Measurements from ENCODE around the gene GPR55.
A peak's percentile ranks its signal among the peaks of the same experiment; 100 is the strongest.

GPR55 gene

GRCh38 chr2:230866756-230867523 lies 58.1 kb downstream of the GPR55 start:
- Histone ChIP-seq H3K27ac (ENCODE audit: low read depth, low read length) (no peak overlapping the region), H3K9me3 (ENCODE audit: control insufficient read depth in 1 of 2, low read length in 2 of 2) (no peaks in the 10 kb centered on the region), H3K9ac (ENCODE audit: low read depth in 1 of 2, low read length in 2 of 2) (no peak overlapping the region), H3K36me3 (ENCODE audit: control insufficient read depth in 1 of 2, insufficient read depth in 2 of 2, low read length in 2 of 2) (no peaks in the 10 kb centered on the region), H3K4me3 (ENCODE audit: low read depth in 1 of 2, low read length in 2 of 2) (peak overlapping the region in 1 of 2 donors; percentile 82), H3K4me1 (ENCODE audit: control insufficient read depth in 1 of 2, insufficient read depth in 2 of 2, low read length in 2 of 2) (peaks cover 32 to 54% of the 10 kb centered on the region in 2 donors), H3K27me3 (ENCODE audit: control insufficient read depth in 1 of 2, insufficient read depth in 2 of 2, low read length in 2 of 2) (peaks cover 0 to 7% of the 10 kb centered on the region in 2 donors)

DNA sequence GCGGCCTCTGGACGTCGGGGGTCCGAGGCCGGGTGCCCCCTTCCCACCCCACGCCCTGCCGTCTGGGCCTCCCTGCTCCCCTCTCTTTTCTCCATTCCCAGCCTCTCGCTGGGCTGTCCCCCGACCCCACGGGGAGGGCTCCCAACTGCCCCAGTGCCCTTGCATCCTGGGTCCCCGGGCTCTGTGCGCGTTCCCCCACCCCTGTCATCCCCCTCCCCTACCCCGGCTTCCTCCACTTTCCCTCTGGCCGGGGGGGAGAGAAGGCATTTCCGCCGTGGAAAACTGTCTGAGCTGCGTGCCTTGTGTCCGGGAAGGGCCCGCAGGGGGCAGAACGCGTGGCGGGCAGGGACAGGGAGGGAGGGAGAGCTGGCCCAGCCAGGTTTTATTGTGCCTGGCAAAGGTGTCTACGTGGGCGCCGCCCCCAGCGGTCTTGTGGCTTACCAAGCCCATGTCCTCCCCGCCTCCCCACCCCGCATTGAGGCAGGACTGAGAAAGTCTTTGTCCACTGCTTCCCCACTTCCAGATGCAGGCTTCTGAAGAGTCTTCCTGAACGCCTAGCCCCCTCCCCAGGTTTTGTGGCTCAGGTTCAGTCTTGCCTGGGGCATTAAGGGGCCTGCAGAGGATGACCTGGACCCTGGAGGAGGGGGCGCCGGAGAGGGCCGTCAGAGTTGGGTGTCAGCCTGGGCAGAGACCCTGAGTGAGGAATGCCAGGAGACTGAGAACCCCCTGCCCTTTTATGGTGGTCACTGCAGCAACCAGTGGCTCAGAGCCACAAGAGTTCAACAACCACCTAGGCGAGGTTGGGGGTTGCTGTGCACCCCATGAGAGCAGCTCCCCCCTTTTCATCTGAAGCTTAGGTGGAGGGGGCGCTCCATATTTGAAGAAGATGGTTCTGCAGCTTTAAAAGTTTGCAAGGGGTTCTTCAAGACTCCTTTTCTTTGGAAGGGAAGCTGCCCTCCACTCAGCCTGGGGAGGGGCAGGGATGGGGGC lies 59.0 kb downstream of the GPR55 start:
- no peaks in the 10 kb centered on the region for H3K36me3 ChIP-seq (ENCODE audit: control insufficient read depth in 1 of 2, insufficient read depth in 2 of 2, low read length in 2 of 2)
- H3K9me3 ChIP-seq (ENCODE audit: control insufficient read depth in 1 of 2, low read length in 2 of 2), result no peaks in the 10 kb centered on the region
- H3K4me3 ChIP-seq (ENCODE audit: low read depth in 1 of 2, low read length in 2 of 2), result peak overlapping the region; percentile 82 to 83
- H3K27ac ChIP-seq (ENCODE audit: low read depth, low read length), result no peak overlapping the region
- H3K27me3 ChIP-seq (ENCODE audit: control insufficient read depth in 1 of 2, insufficient read depth in 2 of 2, low read length in 2 of 2), result peaks cover 0 to 7% of the 10 kb centered on the region in 2 donors
- H3K9ac ChIP-seq (ENCODE audit: low read depth in 1 of 2, low read length in 2 of 2), result peak overlapping the region in 1 of 2 donors; percentile 77
- H3K4me1 ChIP-seq (ENCODE audit: control insufficient read depth in 1 of 2, insufficient read depth in 2 of 2, low read length in 2 of 2), result peaks cover 26 to 45% of the 10 kb centered on the region in 2 donors

- Histone ChIP-seq H3K36me3 (ENCODE audit: control insufficient read depth in 1 of 2, insufficient read depth in 2 of 2, low read length in 2 of 2) (no peaks in the 10 kb centered on the region), H3K27ac (ENCODE audit: low read depth, low read length) (no peak overlapping the region), H3K9me3 (ENCODE audit: control insufficient read depth in 1 of 2, low read length in 2 of 2) (no peaks in the 10 kb centered on the region), H3K4me1 (ENCODE audit: control insufficient read depth in 1 of 2, insufficient read depth in 2 of 2, low read length in 2 of 2) (peaks cover 20 to 39% of the 10 kb centered on the region in 2 donors), H3K27me3 (ENCODE audit: control insufficient read depth in 1 of 2, insufficient read depth in 2 of 2, low read length in 2 of 2) (peaks cover 0 to 7% of the 10 kb centered on the region in 2 donors), H3K9ac (ENCODE audit: low read depth in 1 of 2, low read length in 2 of 2) (peak overlapping the region; percentile 64 to 77), H3K4me3 (ENCODE audit: low read depth in 1 of 2, low read length in 2 of 2) (peak overlapping the region; percentile 82 to 83)
Observed at GRCh38 chr2:230865307-230865765, 59.7 kb downstream of the GPR55 start.

GRCh38 chr2:230864605-230865306 lies 60.3 kb downstream of the GPR55 start, which contains the start of gene ITM2C:
ITM2C (plus strand) TSS chr2:230864942; CDS start chr2:230865026, 84 bp downstream.
- H3K4me1 ChIP-seq (ENCODE audit: control insufficient read depth in 1 of 2, insufficient read depth in 2 of 2, low read length in 2 of 2), result peaks cover 15 to 33% of the 10 kb centered on the region in 2 donors
- peaks cover 0 to 7% of the 10 kb centered on the region in 2 donors for H3K27me3 ChIP-seq (ENCODE audit: control insufficient read depth in 1 of 2, insufficient read depth in 2 of 2, low read length in 2 of 2)
- no peaks in the 10 kb centered on the region for H3K9me3 ChIP-seq (ENCODE audit: control insufficient read depth in 1 of 2, low read length in 2 of 2)
- peak within 1 kb of the TSS; percentile 82 to 83 for H3K4me3 ChIP-seq (ENCODE audit: low read depth in 1 of 2, low read length in 2 of 2)
- H3K27ac ChIP-seq (ENCODE audit: low read depth, low read length), result no peak within 1 kb of the TSS
- H3K9ac ChIP-seq (ENCODE audit: low read depth in 1 of 2, low read length in 2 of 2), result peak within 1 kb of the TSS; percentile 64 to 77
- H3K36me3 ChIP-seq (ENCODE audit: control insufficient read depth in 1 of 2, insufficient read depth in 2 of 2, low read length in 2 of 2), result no peaks in the 10 kb centered on the region

GRCh38 chr2:230864122-230864604 lies 60.9 kb downstream of the GPR55 start:
- Histone ChIP-seq H3K27me3 (ENCODE audit: control insufficient read depth in 1 of 2, insufficient read depth in 2 of 2, low read length in 2 of 2) (peaks cover 0 to 7% of the 10 kb centered on the region in 2 donors), H3K27ac (ENCODE audit: low read depth, low read length) (no peak overlapping the region), H3K9ac (ENCODE audit: low read depth in 1 of 2, low read length in 2 of 2) (peak overlapping the region in 1 of 2 donors; percentile 48), H3K36me3 (ENCODE audit: control insufficient read depth in 1 of 2, insufficient read depth in 2 of 2, low read length in 2 of 2) (no peaks in the 10 kb centered on the region), H3K9me3 (ENCODE audit: control insufficient read depth in 1 of 2, low read length in 2 of 2) (no peaks in the 10 kb centered on the region), H3K4me1 (ENCODE audit: control insufficient read depth in 1 of 2, insufficient read depth in 2 of 2, low read length in 2 of 2) (peaks cover 15 to 27% of the 10 kb centered on the region in 2 donors), H3K4me3 (ENCODE audit: low read depth in 1 of 2, low read length in 2 of 2) (peak overlapping the region; percentile 55 to 82)

DNA sequence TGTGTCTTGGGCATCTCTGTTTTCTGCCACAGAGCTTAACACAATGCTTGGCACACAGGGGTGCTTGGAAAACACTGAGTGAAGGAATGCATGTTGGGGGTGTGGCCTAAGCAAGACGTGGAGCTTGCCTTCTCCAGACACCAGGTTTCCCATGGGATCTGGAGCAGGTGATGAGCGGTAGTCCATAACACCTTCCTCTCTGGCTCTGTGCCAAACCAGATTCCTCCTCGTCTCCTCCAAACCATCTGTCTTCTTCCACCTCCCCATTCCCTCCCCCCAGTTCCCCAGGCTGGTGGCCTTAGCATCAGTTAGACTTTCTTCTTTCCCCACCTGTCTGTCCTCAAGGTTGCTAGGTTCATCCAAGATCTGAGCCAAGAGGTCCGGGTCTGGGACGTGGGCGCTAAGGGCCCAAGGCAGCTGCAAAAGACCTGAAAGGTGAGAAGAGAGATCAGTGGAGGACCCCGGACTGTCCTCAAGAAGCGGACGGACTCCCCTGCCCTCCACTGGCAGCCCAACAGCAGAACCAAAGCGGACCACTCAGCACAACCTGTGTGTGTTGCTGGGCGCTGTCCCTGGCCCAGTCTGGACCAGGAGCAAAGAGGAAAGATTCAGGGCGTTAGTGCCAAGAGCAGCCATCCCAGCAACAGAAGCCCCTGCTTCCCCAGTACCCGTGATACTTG lies 61.5 kb downstream of the GPR55 start:
- Histone ChIP-seq H3K27me3 (ENCODE audit: control insufficient read depth in 1 of 2, insufficient read depth in 2 of 2, low read length in 2 of 2) (peaks cover 0 to 12% of the 10 kb centered on the region in 2 donors), H3K4me1 (ENCODE audit: control insufficient read depth in 1 of 2, insufficient read depth in 2 of 2, low read length in 2 of 2) (peaks cover 15 to 22% of the 10 kb centered on the region in 2 donors), H3K36me3 (ENCODE audit: control insufficient read depth in 1 of 2, insufficient read depth in 2 of 2, low read length in 2 of 2) (no peaks in the 10 kb centered on the region), H3K4me3 (ENCODE audit: low read depth in 1 of 2, low read length in 2 of 2) (no peak overlapping the region), H3K9me3 (ENCODE audit: control insufficient read depth in 1 of 2, low read length in 2 of 2) (no peaks in the 10 kb centered on the region), H3K9ac (ENCODE audit: low read depth in 1 of 2, low read length in 2 of 2) (no peak overlapping the region), H3K27ac (ENCODE audit: low read depth, low read length) (no peak overlapping the region)

- no peak overlapping the region for H3K27ac ChIP-seq (ENCODE audit: low read depth, low read length)
- no peaks in the 10 kb centered on the region for H3K36me3 ChIP-seq (ENCODE audit: control insufficient read depth in 1 of 2, insufficient read depth in 2 of 2, low read length in 2 of 2)
- peaks cover under 1 to 15% of the 10 kb centered on the region in 2 donors for H3K27me3 ChIP-seq (ENCODE audit: control insufficient read depth in 1 of 2, insufficient read depth in 2 of 2, low read length in 2 of 2)
- H3K9ac ChIP-seq (ENCODE audit: low read depth in 1 of 2, low read length in 2 of 2), result no peak overlapping the region
- H3K4me1 ChIP-seq (ENCODE audit: control insufficient read depth in 1 of 2, insufficient read depth in 2 of 2, low read length in 2 of 2), result peaks cover 15 to 21% of the 10 kb centered on the region in 2 donors
- no peaks in the 10 kb centered on the region for H3K9me3 ChIP-seq (ENCODE audit: control insufficient read depth in 1 of 2, low read length in 2 of 2)
- H3K4me3 ChIP-seq (ENCODE audit: low read depth in 1 of 2, low read length in 2 of 2), result no peak overlapping the region
Observed at GRCh38 chr2:230863031-230863430, 62.0 kb downstream of the GPR55 start.

- Histone ChIP-seq H3K4me3 (ENCODE audit: low read depth in 1 of 2, low read length in 2 of 2) (no peak overlapping the region), H3K4me1 (ENCODE audit: control insufficient read depth in 1 of 2, insufficient read depth in 2 of 2, low read length in 2 of 2) (peaks cover 14 to 20% of the 10 kb centered on the region in 2 donors), H3K27me3 (ENCODE audit: control insufficient read depth in 1 of 2, insufficient read depth in 2 of 2, low read length in 2 of 2) (peaks cover 4 to 15% of the 10 kb centered on the region in 2 donors), H3K36me3 (ENCODE audit: control insufficient read depth in 1 of 2, insufficient read depth in 2 of 2, low read length in 2 of 2) (no peaks in the 10 kb centered on the region), H3K9ac (ENCODE audit: low read depth in 1 of 2, low read length in 2 of 2) (no peak overlapping the region), H3K27ac (ENCODE audit: low read depth, low read length) (no peak overlapping the region), H3K9me3 (ENCODE audit: control insufficient read depth in 1 of 2, low read length in 2 of 2) (no peaks in the 10 kb centered on the region)
Observed at GRCh38 chr2:230862292-230862691, 62.8 kb downstream of the GPR55 start.
